Adrenal gland (tissue), 5 donors: ENCODE data around the gene MACF1.

Source experiments
- CTCF ChIP-seq, 6 experiments: fragments of 450-650 bp in 4 of 6; fragments of 200-600 bp in 2 of 6; sonication (generic) in 1 of 6; IDR thresholded peaks; 1 replicate in 5 of 6; 2 replicates in 1 of 6; pipeline versions ENCODE4 v1.5.1 to v1.8.0; 2016 to 2021; ENCODE audit warnings: antibody characterized with exemption in 6 of 6, mild to moderate bottlenecking in 2 of 6, moderate library complexity in 1 of 6
- POLR2A ChIP-seq, 2 donors: fragments of 450-650 bp; IDR thresholded peaks; one replicate each; pipeline ENCODE4 v1.6.1; 2017; ENCODE audit warnings: antibody characterized with exemption in 2 of 2, mild to moderate bottlenecking in 2 of 2, moderate library complexity in 1 of 2
- donor health status: DM: no; HTN: no; CAD: no.

- TF ChIP-seq CTCF (IDR thresholded peaks at IDR 0.05) (no peak), POLR2A (IDR thresholded peaks at IDR 0.05) (no peak)
Observed at GRCh38 chr1:39452540-39452939, 248.0 kb downstream of the MACF1 start.
